LNCAP (cell line): ENCODE data around the gene LRIG1.

Experiments used
- CTCF ChIP-seq: fragments of 450-650 bp; IDR thresholded peaks from 2 replicates; pipeline ENCODE4 v1.5.1; 2017; ENCODE audit warnings: mild to moderate bottlenecking

Gene LRIG1

GRCh38 chr3:66480666-66481065, 20.2 kb downstream of the LRIG1 start:
- no peak for TF ChIP-seq CTCF

GRCh38 chr3:66479532-66479947, 21.3 kb downstream of the LRIG1 start:
- no peak for TF ChIP-seq CTCF

GRCh38 chr3:66478960-66479359, 21.9 kb downstream of the LRIG1 start:
- no peak for TF ChIP-seq CTCF

- no peak for TF ChIP-seq CTCF
Measured at GRCh38 chr3:66477856-66478255, 23.0 kb downstream of the LRIG1 start.

- no peak for TF ChIP-seq CTCF
Measured at GRCh38 chr3:66476852-66477381, 23.9 kb downstream of the LRIG1 start.

- no peak for TF ChIP-seq CTCF
Measured at GRCh38 chr3:66475386-66476020, 25.3 kb downstream of the LRIG1 start.

- TF ChIP-seq CTCF, result no peak
Measured at GRCh38 chr3:66473692-66474091, 27.1 kb downstream of the LRIG1 start.

GRCh38 chr3:66473181-66473580, 27.6 kb downstream of the LRIG1 start:
- no peak for TF ChIP-seq CTCF
